CD4-positive, alpha-beta memory T cell (primary cell): Measurements from ENCODE around the gene ADAMTSL1. TPM values are rescaled to one million over a fixed set of nuclear protein-coding genes. Genes with fewer than 3 reads are reported as not detected.

ENCODE experiments used
- CTCF ChIA-PET: fragments of 350-600 bp; sonication (Branson Sonifier 250); formaldehyde crosslinking; loops from one replicate; lab custom pipeline; 2021; ENCODE audit warnings: inconsistent platforms; ENCODE audit not compliant: partially characterized antibody; lab: Charles Lee
- POLR2A ChIA-PET: fragments of 350-600 bp; sonication (Branson Sonifier 250); formaldehyde crosslinking; loops from one replicate; lab custom pipeline; 2021; ENCODE audit not compliant: partially characterized antibody; lab: Charles Lee
- DNase-seq, 5 donors: peaks; one replicate each; pipeline versions ENCODE4 v3.0.0 to v3.0.0-alpha.2; 2020 to 2022; ENCODE audit warnings: mixed read lengths in 1 of 5
- H3K27ac ChIP-seq: one replicate; pipeline ENCODE4 v1.7.0; 2013; ENCODE audit warnings: low read depth, low read length
- H3K27me3 ChIP-seq: 2 replicates; pipeline ENCODE4 v1.7.0; 2013; ENCODE audit warnings: mild to moderate bottlenecking, low read length, moderate library complexity; ENCODE audit not compliant: insufficient read depth
- H3K36me3 ChIP-seq: 2 replicates; pipeline ENCODE4 v1.7.0; 2013; ENCODE audit warnings: mild to moderate bottlenecking, low read length, moderate library complexity; ENCODE audit not compliant: insufficient read depth
- H3K4me1 ChIP-seq: 2 replicates; pipeline ENCODE4 v1.7.0; 2013; ENCODE audit warnings: mild to moderate bottlenecking, low read length, moderate library complexity; ENCODE audit not compliant: insufficient read depth
- H3K4me3 ChIP-seq, 2 donors: one replicate each; pipeline ENCODE4 v1.7.0; 2013; ENCODE audit warnings: low read length in 2 of 2, mild to moderate bottlenecking in 1 of 2
- H3K9me3 ChIP-seq, 2 donors: one replicate each; pipeline ENCODE4 v1.7.0; 2013; ENCODE audit warnings: low read length in 2 of 2, control low read depth in 1 of 2; ENCODE audit not compliant: control insufficient read depth in 1 of 2
- H3K27ac Mint-ChIP-seq, 7 donors: one replicate each; pipeline ENCODE4 v1.8.0; 2020 to 2021; ENCODE audit warnings: mixed read lengths in 7 of 7, mild to moderate bottlenecking in 6 of 7, inconsistent platforms in 3 of 7, moderate library complexity in 3 of 7
- H3K27me3 Mint-ChIP-seq, 2 donors: one replicate each; pipeline ENCODE4 v1.8.0; 2020 to 2021; ENCODE audit warnings: mixed read lengths in 2 of 2
- H3K36me3 Mint-ChIP-seq, 2 donors: one replicate each; pipeline ENCODE4 v1.8.0; 2020 to 2021; ENCODE audit warnings: mixed read lengths in 2 of 2, inconsistent platforms in 1 of 2, mild to moderate bottlenecking in 1 of 2
- H3K4me1 Mint-ChIP-seq, 4 donors: one replicate each; pipeline ENCODE4 v1.8.0; 2020 to 2021; ENCODE audit warnings: mixed read lengths in 4 of 4, mild to moderate bottlenecking in 1 of 4
- H3K4me3 Mint-ChIP-seq, 8 donors: one replicate each; pipeline ENCODE4 v1.8.0; 2020 to 2021; ENCODE audit warnings: mixed read lengths in 8 of 8, mild to moderate bottlenecking in 7 of 8, moderate library complexity in 6 of 8, inconsistent platforms in 3 of 8
- H3K9me3 Mint-ChIP-seq, 8 donors: one replicate each; pipeline ENCODE4 v1.8.0; 2020 to 2021; ENCODE audit warnings: mixed read lengths in 8 of 8, mild to moderate bottlenecking in 5 of 8, inconsistent platforms in 3 of 8, moderate library complexity in 1 of 8
- intact Hi-C: fragments of 100-400 bp; cut with micrococcal nuclease; formaldehyde crosslinking; loops from one replicate; pipeline ENCODE4 v1.15.1; 2023
- polyA plus RNA-seq, 2 donors: library from polyadenylated mRNA; unstranded; fragments of 300-500 nt; fragmentation: Illumina TruSeq; gene quantifications; one replicate each; pipeline ENCODE4 v1.2.3, GENCODE V29; 2021
- total RNA-seq, 2 experiments: library from RNA; stranded (reverse); gene quantifications; one replicate each; pipeline ENCODE4 v1.2.3, GENCODE V29; 2021

ADAMTSL1 gene
- total and polyA plus RNA-seq, 4 experiments from 2014 or later, result not detected

GRCh38 chr9:18555105-18555883, 81.3 kb downstream of the ADAMTSL1 start:
- Mint-ChIP-seq H3K27me3 (no peaks in the 10 kb centered on the region), H3K4me3 (no peak overlapping the region), H3K27ac (no peak overlapping the region), H3K4me1 (no peaks in the 10 kb centered on the region), H3K9me3 (peaks cover 0 to 10% (median 5%) of the 10 kb centered on the region in 8 donors), H3K36me3 (no peaks in the 10 kb centered on the region)
- no peaks in the 10 kb centered on the region for H3K36me3 ChIP-seq
- H3K27ac ChIP-seq, result no peak overlapping the region
- CTCF ChIA-PET, result no interaction called here
- POLR2A ChIA-PET, result no interaction called here
- H3K27me3 ChIP-seq, result no peaks in the 10 kb centered on the region
- intact Hi-C loops, result no loop called here
- no peak for DNase-seq
- H3K4me1 ChIP-seq, result no peaks in the 10 kb centered on the region
- no peak overlapping the region for H3K4me3 ChIP-seq
- no peaks in the 10 kb centered on the region for H3K9me3 ChIP-seq

GRCh38 chr9:18564018-18564880, 90.3 kb downstream of the ADAMTSL1 start:
- ChIA-PET CTCF (no interaction called here), POLR2A (no interaction called here)
- no peaks in the 10 kb centered on the region for H3K4me1 ChIP-seq
- no peak overlapping the region for H3K4me3 Mint-ChIP-seq
- no peaks in the 10 kb centered on the region for H3K27me3 ChIP-seq
- no peaks in the 10 kb centered on the region for H3K27me3 Mint-ChIP-seq
- H3K27ac Mint-ChIP-seq, result no peak overlapping the region
- no peak for DNase-seq
- intact Hi-C loops, result no loop called here
- no peaks in the 10 kb centered on the region for H3K36me3 Mint-ChIP-seq
- no peaks in the 10 kb centered on the region for H3K9me3 ChIP-seq
- peaks cover 0 to 19% (median 7%) of the 10 kb centered on the region in 8 donors for H3K9me3 Mint-ChIP-seq
- H3K27ac ChIP-seq, result no peak overlapping the region
- no peaks in the 10 kb centered on the region for H3K36me3 ChIP-seq
- H3K4me3 ChIP-seq, result no peak overlapping the region
- no peaks in the 10 kb centered on the region for H3K4me1 Mint-ChIP-seq

- Histone ChIP-seq H3K9me3 (no peaks in the 10 kb centered on the region), H3K36me3 (no peaks in the 10 kb centered on the region), H3K27ac (no peak overlapping the region), H3K4me1 (no peaks in the 10 kb centered on the region), H3K4me3 (no peak overlapping the region), H3K27me3 (no peaks in the 10 kb centered on the region)
- no peak for DNase-seq
- Mint-ChIP-seq H3K9me3 (peaks cover 0 to 9% (median 3%) of the 10 kb centered on the region in 8 donors), H3K36me3 (no peaks in the 10 kb centered on the region), H3K27ac (no peak overlapping the region), H3K4me1 (no peaks in the 10 kb centered on the region), H3K4me3 (no peak overlapping the region), H3K27me3 (no peaks in the 10 kb centered on the region)
- ChIA-PET POLR2A (no interaction called here), CTCF (no interaction called here)
- intact Hi-C loops, result no loop called here
Measured at GRCh38 chr9:18566121-18566520, 92.2 kb downstream of the ADAMTSL1 start.

GRCh38 chr9:18568973-18569372, 95.0 kb downstream of the ADAMTSL1 start:
- H3K27me3 Mint-ChIP-seq, result no peaks in the 10 kb centered on the region
- no peak for DNase-seq
- no peak overlapping the region for H3K27ac Mint-ChIP-seq
- Histone ChIP-seq H3K4me1 (no peaks in the 10 kb centered on the region), H3K27ac (no peak overlapping the region), H3K36me3 (no peaks in the 10 kb centered on the region), H3K9me3 (no peaks in the 10 kb centered on the region), H3K4me3 (no peak overlapping the region), H3K27me3 (no peaks in the 10 kb centered on the region)
- POLR2A ChIA-PET, result no interaction called here
- no peaks in the 10 kb centered on the region for H3K4me1 Mint-ChIP-seq
- no peaks in the 10 kb centered on the region for H3K36me3 Mint-ChIP-seq
- intact Hi-C loops, result no loop called here
- CTCF ChIA-PET, result no interaction called here
- peaks cover 0 to 3% (median 0%) of the 10 kb centered on the region in 8 donors for H3K9me3 Mint-ChIP-seq
- no peak overlapping the region for H3K4me3 Mint-ChIP-seq

- H3K27ac ChIP-seq, result no peak overlapping the region
- no peaks in the 10 kb centered on the region for H3K4me1 Mint-ChIP-seq
- peaks cover 0 to 3% (median 0%) of the 10 kb centered on the region in 8 donors for H3K9me3 Mint-ChIP-seq
- ChIA-PET POLR2A (no interaction called here), CTCF (interaction anchor here (0.7 kb wide), 1 partner anchor 904 kb away, joined by 3 read pairs; no protein-coding TSS in a partner anchor)
- H3K27me3 Mint-ChIP-seq, result no peaks in the 10 kb centered on the region
- H3K4me3 Mint-ChIP-seq, result no peak overlapping the region
- intact Hi-C loops, result no loop called here
- no peak overlapping the region for H3K27ac Mint-ChIP-seq
- H3K36me3 ChIP-seq, result no peaks in the 10 kb centered on the region
- no peaks in the 10 kb centered on the region for H3K4me1 ChIP-seq
- H3K27me3 ChIP-seq, result no peaks in the 10 kb centered on the region
- H3K9me3 ChIP-seq, result no peaks in the 10 kb centered on the region
- no peak overlapping the region for H3K4me3 ChIP-seq
- DNase-seq, result no peak
- H3K36me3 Mint-ChIP-seq, result no peaks in the 10 kb centered on the region
Measured at GRCh38 chr9:18569941-18570630, 96.1 kb downstream of the ADAMTSL1 start.

GRCh38 chr9:18573021-18573556, 99.1 kb downstream of the ADAMTSL1 start:
- POLR2A ChIA-PET, result no interaction called here
- Mint-ChIP-seq H3K36me3 (no peaks in the 10 kb centered on the region), H3K4me1 (no peaks in the 10 kb centered on the region), H3K9me3 (peaks cover 0 to 3% (median 0%) of the 10 kb centered on the region in 8 donors), H3K27ac (no peak overlapping the region), H3K27me3 (no peaks in the 10 kb centered on the region), H3K4me3 (no peak overlapping the region)
- Histone ChIP-seq H3K27me3 (no peaks in the 10 kb centered on the region), H3K36me3 (no peaks in the 10 kb centered on the region), H3K27ac (no peak overlapping the region), H3K4me1 (no peaks in the 10 kb centered on the region), H3K4me3 (no peak overlapping the region), H3K9me3 (no peaks in the 10 kb centered on the region)
- intact Hi-C loops, result no loop called here
- CTCF ChIA-PET, result no interaction called here
- DNase-seq, result no peak

GRCh38 chr9:18575686-18576085, 101.7 kb downstream of the ADAMTSL1 start:
- H3K4me1 ChIP-seq, result no peaks in the 10 kb centered on the region
- no peaks in the 10 kb centered on the region for H3K9me3 ChIP-seq
- ChIA-PET POLR2A (no interaction called here), CTCF (no interaction called here)
- no peak overlapping the region for H3K4me3 Mint-ChIP-seq
- H3K27me3 ChIP-seq, result no peaks in the 10 kb centered on the region
- H3K4me3 ChIP-seq, result no peak overlapping the region
- H3K27ac Mint-ChIP-seq, result no peak overlapping the region
- H3K36me3 Mint-ChIP-seq, result no peaks in the 10 kb centered on the region
- H3K27ac ChIP-seq, result no peak overlapping the region
- no peaks in the 10 kb centered on the region for H3K36me3 ChIP-seq
- H3K27me3 Mint-ChIP-seq, result no peaks in the 10 kb centered on the region
- no peaks in the 10 kb centered on the region for H3K4me1 Mint-ChIP-seq
- intact Hi-C loops, result no loop called here
- DNase-seq, result no peak
- H3K9me3 Mint-ChIP-seq, result peaks cover 0 to 4% (median 0%) of the 10 kb centered on the region in 8 donors
